Erythroblast (primary cell): ENCODE measurements around the gene ARHGAP44.

Source experiments
- GATA1 ChIP-seq: IDR thresholded peaks from 2 replicates; pipeline ENCODE4 v1.6.1; 2011; ENCODE audit warnings: low read depth, mild to moderate bottlenecking, control low read depth, low read length, moderate library complexity
- POLR2A ChIP-seq: IDR thresholded peaks from 2 replicates; pipeline ENCODE4 v1.6.1; 2011; ENCODE audit warnings: mild to moderate bottlenecking, low read length

GRCh38 chr17:12800855-12801365, 11.6 kb downstream of the ARHGAP44 start:
- TF ChIP-seq POLR2A: no peak
- no peak for TF ChIP-seq GATA1
